ENCODE results near the gene L3MBTL3. TPM values are rescaled to one million over a fixed set of nuclear protein-coding genes. Genes with fewer than 3 reads are reported as not detected.

The L3MBTL3 gene
- total RNA-seq, 1 experiment from 2014 or later: 4.7 TPM

DNA sequence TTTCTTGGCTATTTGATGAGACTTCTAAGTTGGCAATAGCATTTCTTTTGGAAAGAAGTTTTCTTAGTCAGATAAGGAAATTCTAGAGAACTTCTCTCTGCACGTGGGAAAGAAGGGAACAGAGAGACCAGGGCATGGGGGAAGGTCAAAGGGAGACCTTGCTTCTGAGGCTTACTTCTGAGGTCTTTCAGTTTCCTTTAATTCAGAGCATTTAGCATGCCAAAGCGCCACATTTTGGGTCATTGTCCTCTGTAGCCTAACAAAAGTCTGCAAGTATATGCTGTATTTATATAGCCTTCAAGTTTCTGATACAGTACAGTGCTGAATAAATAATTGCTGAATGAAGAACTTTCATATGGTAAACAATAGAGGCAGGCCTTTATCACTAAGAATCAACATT is 108.8 kb downstream of the L3MBTL3 start:
- H2AK5ac ChIP-seq (ENCODE audit: insufficient read length, low read length): no peak overlapping the region
- WGBS (ENCODE audit: extremely low coverage, insufficient read length, low lambda C conversion rate): no CpG with 5 or more reads among the region's 2 CpGs
- Mint-ChIP-seq H3K36me3 (ENCODE audit: insufficient read depth in 1 of 3, low read depth in 3 of 3) (peaks cover 0 to 3% (median 0%) of the 10 kb centered on the region in 3 experiments; a peak in 2 of 7 replicates), H3K27ac (no peak overlapping the region), H3K27me3 (ENCODE audit: low read depth) (no peaks in the 10 kb centered on the region), H3K9me3 (no peaks in the 10 kb centered on the region), H3K4me1 (peaks cover 10 to 17% of the 10 kb centered on the region in 2 experiments), H3K4me3 (no peak overlapping the region)
- H3K14ac ChIP-seq (ENCODE audit: insufficient read depth, low read length): no peak overlapping the region
- no peaks in the 10 kb centered on the region for H3K23me2 ChIP-seq (ENCODE audit: insufficient read length, low read depth, low read length, poor library complexity, severe bottlenecking)
- H3K79me1 ChIP-seq (ENCODE audit: insufficient read depth, low read depth, low read length, poor library complexity, severe bottlenecking): no peaks in the 10 kb centered on the region
- no peak overlapping the region for H3K56ac ChIP-seq (ENCODE audit: insufficient read length, low read depth, low read length)
- no peak overlapping the region for H3K27ac ChIP-seq (ENCODE audit: insufficient read length, low read depth, low read length)
- H3K27me3 ChIP-seq (ENCODE audit: insufficient read depth, low read length): no peaks in the 10 kb centered on the region
- H3K4me1 ChIP-seq (ENCODE audit: insufficient read depth, low read length): no peaks in the 10 kb centered on the region
- H4K91ac ChIP-seq (ENCODE audit: insufficient read length, low read depth, low read length): no peak overlapping the region
- H3K18ac ChIP-seq (ENCODE audit: insufficient read length, low read depth, low read length): no peak overlapping the region
- H3K9ac ChIP-seq (ENCODE audit: extremely low read depth, insufficient read length, low read length): no peak overlapping the region
- no peak overlapping the region for H2AFZ ChIP-seq (ENCODE audit: low read length)
- H3T11ph ChIP-seq (ENCODE audit: low read length): no peak overlapping the region
- H4K8ac ChIP-seq (replicated peaks; ENCODE audit: insufficient read length, low read depth, low read length): no peak overlapping the region
- no peak overlapping the region for H4K5ac ChIP-seq (ENCODE audit: insufficient read length, low read depth, low read length)
- no peaks in the 10 kb centered on the region for H3K79me2 ChIP-seq (ENCODE audit: insufficient read depth, low read length)
- H2BK12ac ChIP-seq (ENCODE audit: insufficient read length, low read depth, low read length): no peak overlapping the region
- H2BK15ac ChIP-seq (ENCODE audit: low read depth, low read length): no peak overlapping the region
- TF ChIP-seq CTCF (conservative IDR thresholded peaks at IDR 0.05): no peak
- no peaks in the 10 kb centered on the region for H3K9me3 ChIP-seq (ENCODE audit: control insufficient read depth, low read depth, low read length)
- H2BK5ac ChIP-seq (ENCODE audit: insufficient read length, low read length): no peak overlapping the region
- H3K4me2 ChIP-seq (ENCODE audit: insufficient read depth, insufficient read length, low read length): no peak overlapping the region
- H3K4ac ChIP-seq (ENCODE audit: low read depth, low read length): no peak overlapping the region
- H2BK20ac ChIP-seq (ENCODE audit: low read depth, low read length, poor library complexity, severe bottlenecking): no peak overlapping the region
- H4K20me1 ChIP-seq (ENCODE audit: control insufficient read depth, insufficient read depth, insufficient read length): no peaks in the 10 kb centered on the region
- no peak for DNase-seq
- no peak overlapping the region for H2BK120ac ChIP-seq (ENCODE audit: low read depth, low read length, poor library complexity, severe bottlenecking)
- H3K23ac ChIP-seq (ENCODE audit: insufficient read length, low read depth, low read length): no peak overlapping the region
